Hepatocyte (in vitro differentiated cells): ENCODE data around the gene SDCBP2. TPM values are rescaled to one million over a fixed set of nuclear protein-coding genes. Genes with fewer than 3 reads are reported as not detected.
A peak's percentile ranks its signal among the peaks of the same experiment; 100 is the strongest.

ENCODE experiments used
- DNase-seq: peaks from one replicate; pipeline ENCODE4 v3.0.0-alpha.2; 2016; ENCODE audit warnings: low spot score
- H2AFZ ChIP-seq: fragments of 200-600 bp; sonication (generic); 2 replicates; pipeline ENCODE4 v1.6.0; 2016; ENCODE audit warnings: antibody characterized with exemption, mild to moderate bottlenecking
- H3K27ac ChIP-seq: fragments of 200-600 bp; sonication (generic); 2 replicates; pipeline ENCODE4 v1.5.1; 2016; ENCODE audit warnings: mild to moderate bottlenecking
- H3K27me3 ChIP-seq: fragments of 200-600 bp; sonication (generic); 2 replicates; pipeline ENCODE4 v1.6.1; 2016
- H3K36me3 ChIP-seq: fragments of 200-600 bp; sonication (generic); replicated peaks from 2 replicates; pipeline ENCODE4 v1.5.1; 2016; ENCODE audit warnings: low read depth; ENCODE audit not compliant: insufficient read depth
- H3K4me1 ChIP-seq: fragments of 200-600 bp; sonication (generic); 2 replicates; pipeline ENCODE4 v1.5.1; 2016; ENCODE audit warnings: mild to moderate bottlenecking, moderate library complexity; ENCODE audit not compliant: insufficient read depth
- H3K4me2 ChIP-seq: fragments of 200-600 bp; sonication (generic); 2 replicates; pipeline ENCODE4 v1.6.0; 2016
- H3K4me3 ChIP-seq: fragments of 200-600 bp; sonication (generic); 2 replicates; pipeline ENCODE4 v1.5.1; 2016; ENCODE audit warnings: mild to moderate bottlenecking
- H3K79me2 ChIP-seq: fragments of 200-600 bp; sonication (generic); 2 replicates; pipeline ENCODE4 v1.6.0; 2017; ENCODE audit warnings: mild to moderate bottlenecking
- H3K9me2 ChIP-seq: fragments of 200-600 bp; sonication (generic); replicated peaks from 2 replicates; pipeline ENCODE4 v1.6.0; 2017; ENCODE audit warnings: mild to moderate bottlenecking; ENCODE audit not compliant: insufficient read depth
- H3K9me3 ChIP-seq: fragments of 200-600 bp; sonication (generic); 2 replicates; pipeline ENCODE4 v1.5.1; 2016; ENCODE audit warnings: low read depth, mild to moderate bottlenecking
- H4K20me1 ChIP-seq: fragments of 200-600 bp; sonication (generic); 2 replicates; pipeline ENCODE4 v1.6.0; 2016; ENCODE audit warnings: mild to moderate bottlenecking; ENCODE audit not compliant: insufficient read depth, poor library complexity, severe bottlenecking
- CTCF ChIP-seq: fragments of 200-600 bp; sonication (generic); IDR thresholded peaks from 2 replicates; pipeline ENCODE4 v1.5.1; 2016; ENCODE audit warnings: antibody characterized with exemption, mild to moderate bottlenecking; ENCODE audit not compliant: poor library complexity
- EZH2 ChIP-seq: fragments of 200-600 bp; sonication (generic); IDR thresholded peaks from 2 replicates; pipeline ENCODE4 v1.6.1; 2016; ENCODE audit warnings: antibody characterized with exemption, mild to moderate bottlenecking, borderline replicate concordance
- EZH2phosphoT487 ChIP-seq: fragments of 200-600 bp; sonication (generic); IDR thresholded peaks from one replicate; pipeline ENCODE4 v1.6.1; 2018; ENCODE audit warnings: antibody characterized with exemption, mild to moderate bottlenecking, low read depth, moderate library complexity; ENCODE audit not compliant: unreplicated experiment, severe bottlenecking
- WGBS: methylation state at CpG from one replicate; pipeline ENCODE4 v1.1.6; 2016; ENCODE audit warnings: low lambda C conversion rate; ENCODE audit errors: missing lambda C conversion rate; 5-methylcytosine and 5-hydroxymethylcytosine counted together
- polyA plus RNA-seq: library from polyadenylated mRNA; unstranded; fragments of >200 nt; fragmentation: Nextera tagmentation; extraction: Ambion mirVana; gene quantifications from 2 replicates; pipeline ENCODE4 v1.2.1, GENCODE V29; 2016
- total RNA-seq: library from RNA; depleted of rRNA; stranded (reverse); fragments of >200 nt; gene quantifications from 2 replicates; pipeline ENCODE4 v1.2.3, GENCODE V29; 2014

Gene SDCBP2
- total and polyA plus RNA-seq, 2 experiments from 2014 or later: 64.1 to 83.3 TPM

GRCh38 chr20:1267809-1268374 is 61.0 kb downstream of the SDCBP2 start:
- H3K4me2 ChIP-seq: no peak overlapping the region
- no peak overlapping the region for H3K27ac ChIP-seq
- H3K79me2 ChIP-seq: no peaks in the 10 kb centered on the region
- no peak for DNase-seq
- TF ChIP-seq CTCF (no peak), EZH2phosphoT487 (no peak), EZH2 (no peak)
- peaks cover 7% of the 10 kb centered on the region for H3K4me1 ChIP-seq
- no peaks in the 10 kb centered on the region for H4K20me1 ChIP-seq
- H3K4me3 ChIP-seq: no peak overlapping the region
- no peak overlapping the region for H2AFZ ChIP-seq
- WGBS: 96% methylated on average over 3 of the region's 3 CpGs
- H3K27me3 ChIP-seq: no peaks in the 10 kb centered on the region
- no peaks in the 10 kb centered on the region for H3K36me3 ChIP-seq
- H3K9me2 ChIP-seq: no peaks in the 10 kb centered on the region
- no peaks in the 10 kb centered on the region for H3K9me3 ChIP-seq

GRCh38 chr20:1267161-1267560 is 61.8 kb downstream of the SDCBP2 start:
- no peak overlapping the region for H3K4me3 ChIP-seq
- H3K79me2 ChIP-seq: no peaks in the 10 kb centered on the region
- no peak overlapping the region for H3K27ac ChIP-seq
- H4K20me1 ChIP-seq: no peaks in the 10 kb centered on the region
- no peak for DNase-seq
- H3K36me3 ChIP-seq: no peaks in the 10 kb centered on the region
- no peak overlapping the region for H2AFZ ChIP-seq
- H3K9me2 ChIP-seq: no peaks in the 10 kb centered on the region
- no peak for TF ChIP-seq EZH2phosphoT487
- TF ChIP-seq EZH2: no peak
- no peak for TF ChIP-seq CTCF
- WGBS: 64% methylated on average over 8 of the region's 8 CpGs
- peak overlapping the region; percentile 94 for H3K4me2 ChIP-seq
- H3K4me1 ChIP-seq: peaks cover 7% of the 10 kb centered on the region
- H3K27me3 ChIP-seq: no peaks in the 10 kb centered on the region
- no peaks in the 10 kb centered on the region for H3K9me3 ChIP-seq

- H3K4me1 ChIP-seq: peaks cover 7% of the 10 kb centered on the region
- whole genome bisulfite sequencing: under 1% methylated on average over 35 of the region's 61 CpGs
Measured at GRCh38 chr20:1266167-1266973, 62.6 kb downstream of the SDCBP2 start, which contains the start of gene SNPH. SNPH (plus strand) TSS chr20:1266294; CDS start chr20:1296240, 29,946 bp downstream.

More at GRCh38 chr20:1266167-1266973, 62.6 kb downstream of the SDCBP2 start, which contains the start of gene SNPH:
- no peaks in the 10 kb centered on the region for H3K79me2 ChIP-seq
- H3K4me3 ChIP-seq: peak within 1 kb of the TSS; percentile 43
- no peaks in the 10 kb centered on the region for H3K36me3 ChIP-seq
- H3K4me2 ChIP-seq: peak within 1 kb of the TSS; percentile 94
- no peaks in the 10 kb centered on the region for H3K27me3 ChIP-seq
- H2AFZ ChIP-seq: peak within 1 kb of the TSS; percentile 49
- H3K9me2 ChIP-seq: no peaks in the 10 kb centered on the region
- DNase-seq: peak; percentile 77
- TF ChIP-seq CTCF (peak; percentile 5), EZH2 (no peak), EZH2phosphoT487 (no peak)
- no peaks in the 10 kb centered on the region for H4K20me1 ChIP-seq
- H3K9me3 ChIP-seq: no peaks in the 10 kb centered on the region
- H3K27ac ChIP-seq: peak within 1 kb of the TSS; percentile 31
